Mesendoderm (in vitro differentiated cells): Measurements from ENCODE around the gene SDK1.

Source experiments
- DNase-seq: peaks from one replicate; pipeline ENCODE4 v3.0.0; 2013
- H2AK5ac ChIP-seq: 2 replicates; pipeline ENCODE4 v1.6.1; 2013; ENCODE audit warnings: low read length, inconsistent platforms
- H2BK120ac ChIP-seq: 2 replicates; pipeline ENCODE4 v1.6.1; 2013; ENCODE audit warnings: low read depth, mild to moderate bottlenecking, low read length, moderate library complexity, mixed read lengths
- H2BK15ac ChIP-seq: replicated peaks from 2 replicates; pipeline ENCODE4 v1.6.1; 2013; ENCODE audit warnings: low read depth, mild to moderate bottlenecking, moderate library complexity
- H2BK5ac ChIP-seq: 2 replicates; pipeline ENCODE4 v1.6.1; 2013; ENCODE audit warnings: low read length, inconsistent platforms
- H3K18ac ChIP-seq: 2 replicates; pipeline ENCODE4 v1.6.1; 2013; ENCODE audit warnings: mild to moderate bottlenecking, low read length, mixed read lengths
- H3K23ac ChIP-seq: one replicate; pipeline ENCODE4 v1.6.1; 2013; ENCODE audit warnings: low read length
- H3K27ac ChIP-seq: 2 replicates; pipeline ENCODE4 v1.5.1; 2013; ENCODE audit warnings: low read depth, mild to moderate bottlenecking, inconsistent platforms, low read length, moderate library complexity
- H3K27me3 ChIP-seq: 2 replicates; pipeline ENCODE4 v1.6.1; 2013; ENCODE audit warnings: low read length, control low read depth, mild to moderate bottlenecking, inconsistent platforms; ENCODE audit not compliant: insufficient read depth, poor library complexity
- H3K36me3 ChIP-seq: 2 replicates; pipeline ENCODE4 v1.6.1; 2013; ENCODE audit warnings: low read length, inconsistent platforms; ENCODE audit not compliant: control insufficient read depth, insufficient read depth
- H3K4ac ChIP-seq: one replicate; pipeline ENCODE4 v1.6.1; 2013; ENCODE audit warnings: low read depth, mild to moderate bottlenecking, low read length, moderate library complexity
- H3K4me1 ChIP-seq: 2 replicates; pipeline ENCODE4 v1.6.1; 2013; ENCODE audit warnings: low read depth, low read length, inconsistent platforms; ENCODE audit not compliant: control insufficient read depth
- H3K4me2 ChIP-seq: 2 replicates; pipeline ENCODE4 v1.6.1; 2013; ENCODE audit warnings: low read length
- H3K4me3 ChIP-seq: 2 replicates; pipeline ENCODE4 v1.5.1; 2013; ENCODE audit warnings: mild to moderate bottlenecking, low read length
- H3K56ac ChIP-seq: one replicate; pipeline ENCODE4 v1.6.1; 2013; ENCODE audit warnings: low read length
- H3K79me1 ChIP-seq: 2 replicates; pipeline ENCODE4 v1.6.1; 2013; ENCODE audit warnings: low read length, inconsistent platforms
- H3K79me2 ChIP-seq: 2 replicates; pipeline ENCODE4 v1.6.1; 2013; ENCODE audit warnings: mild to moderate bottlenecking, low read length; ENCODE audit not compliant: control insufficient read depth, insufficient read depth
- H3K9ac ChIP-seq: 2 replicates; pipeline ENCODE4 v1.6.1; 2013; ENCODE audit warnings: low read length, inconsistent platforms
- H4K5ac ChIP-seq: one replicate; pipeline ENCODE4 v1.6.1; 2013; ENCODE audit warnings: low read length
- H4K8ac ChIP-seq: one replicate; pipeline ENCODE4 v1.6.1; 2013; ENCODE audit warnings: low read depth, mild to moderate bottlenecking, control low read depth, low read length, moderate library complexity
- WGBS: extraction: QIAGEN DNeasy Blood & Tissue Kit; methylation state at CpG from one replicate; pipeline ENCODE4 v1.1.7; 2013; ENCODE audit warnings: low lambda C conversion rate, missing lambda C conversion rate; ENCODE audit not compliant: insufficient coverage; ENCODE audit errors: extremely low coverage; 5-methylcytosine and 5-hydroxymethylcytosine counted together

The SDK1 gene

GRCh38 chr7:3649678-3650440 lies 348.8 kb downstream of the SDK1 start:
- H2AK5ac ChIP-seq: no peak overlapping the region
- no peak overlapping the region for H3K4me2 ChIP-seq
- no peaks in the 10 kb centered on the region for H3K4me1 ChIP-seq
- H2BK5ac ChIP-seq: no peak overlapping the region
- H3K27me3 ChIP-seq: no peaks in the 10 kb centered on the region
- no peak overlapping the region for H3K27ac ChIP-seq
- no peaks in the 10 kb centered on the region for H3K79me2 ChIP-seq
- H2BK15ac ChIP-seq: no peak overlapping the region
- H4K5ac ChIP-seq: no peak overlapping the region
- no peak overlapping the region for H3K23ac ChIP-seq
- no peaks in the 10 kb centered on the region for H3K36me3 ChIP-seq
- no peak overlapping the region for H3K4ac ChIP-seq
- WGBS: no CpG with 5 or more reads among the region's 10 CpGs
- DNase-seq: no peak
- no peak overlapping the region for H3K56ac ChIP-seq
- no peak overlapping the region for H3K4me3 ChIP-seq
- no peaks in the 10 kb centered on the region for H3K79me1 ChIP-seq
- no peak overlapping the region for H2BK120ac ChIP-seq
- no peak overlapping the region for H3K9ac ChIP-seq
- H4K8ac ChIP-seq: no peak overlapping the region
- H3K18ac ChIP-seq: no peak overlapping the region

DNA sequence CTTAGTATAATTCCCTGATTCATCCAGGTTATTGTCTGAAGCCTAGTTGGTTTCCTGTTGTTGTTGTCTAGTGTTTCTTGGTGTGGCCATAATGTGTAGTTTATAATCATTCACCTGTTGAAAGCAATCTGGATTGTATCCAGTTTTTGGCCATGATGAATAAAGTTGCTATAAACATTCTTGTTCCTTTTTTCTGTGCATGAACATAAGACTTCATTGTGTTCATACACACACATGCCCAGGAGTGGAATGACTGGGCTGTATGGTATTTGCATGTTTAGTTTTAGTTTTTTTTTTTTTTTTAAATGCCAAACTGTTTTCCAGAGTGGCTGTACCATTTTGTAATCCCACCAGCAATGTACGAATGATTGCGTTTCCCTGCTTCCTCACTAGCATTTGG lies 349.8 kb downstream of the SDK1 start:
- H2BK120ac ChIP-seq: no peak overlapping the region
- H4K5ac ChIP-seq: no peak overlapping the region
- H4K8ac ChIP-seq: no peak overlapping the region
- no peaks in the 10 kb centered on the region for H3K4me1 ChIP-seq
- H3K56ac ChIP-seq: no peak overlapping the region
- H3K4me2 ChIP-seq: no peak overlapping the region
- H3K27me3 ChIP-seq: no peaks in the 10 kb centered on the region
- H3K9ac ChIP-seq: no peak overlapping the region
- no peaks in the 10 kb centered on the region for H3K36me3 ChIP-seq
- no peak overlapping the region for H3K27ac ChIP-seq
- no peak for DNase-seq
- H3K4ac ChIP-seq: no peak overlapping the region
- H3K23ac ChIP-seq: no peak overlapping the region
- H2BK15ac ChIP-seq: no peak overlapping the region
- no peak overlapping the region for H2BK5ac ChIP-seq
- H3K18ac ChIP-seq: no peak overlapping the region
- no peaks in the 10 kb centered on the region for H3K79me2 ChIP-seq
- no peak overlapping the region for H2AK5ac ChIP-seq
- no CpG with 5 or more reads among the region's 2 CpGs for WGBS
- no peak overlapping the region for H3K4me3 ChIP-seq
- no peaks in the 10 kb centered on the region for H3K79me1 ChIP-seq

DNA sequence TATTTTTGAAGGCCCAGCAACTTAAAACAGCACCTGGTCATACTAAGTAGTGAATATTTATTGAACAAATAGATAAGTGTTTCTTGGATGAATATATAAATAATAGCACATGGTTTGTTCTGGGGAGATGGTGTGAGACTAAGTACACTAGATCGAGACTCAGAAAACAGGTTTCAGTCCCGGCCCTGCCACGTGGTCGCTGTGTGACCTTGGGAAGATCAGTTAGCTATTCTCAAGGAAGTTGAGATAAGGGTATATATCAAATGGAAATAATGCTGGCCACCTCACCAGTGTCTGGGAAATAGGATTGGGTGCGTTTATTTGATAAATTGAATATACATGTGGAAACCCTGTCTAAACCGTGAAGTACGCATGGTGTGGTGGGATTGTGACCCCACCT lies 354.6 kb downstream of the SDK1 start:
- Histone ChIP-seq H2AK5ac (no peak overlapping the region), H3K4me2 (no peak overlapping the region), H3K27ac (no peak overlapping the region), H3K79me1 (no peaks in the 10 kb centered on the region), H3K4me3 (no peak overlapping the region), H2BK15ac (no peak overlapping the region), H3K36me3 (no peaks in the 10 kb centered on the region), H3K4ac (no peak overlapping the region), H4K5ac (no peak overlapping the region), H3K56ac (no peak overlapping the region), H3K23ac (no peak overlapping the region), H3K18ac (no peak overlapping the region), H3K27me3 (no peaks in the 10 kb centered on the region), H3K4me1 (no peaks in the 10 kb centered on the region), H3K79me2 (no peaks in the 10 kb centered on the region), H2BK5ac (no peak overlapping the region), H3K9ac (no peak overlapping the region), H4K8ac (no peak overlapping the region), H2BK120ac (no peak overlapping the region)
- DNase-seq: no peak
- no CpG with 5 or more reads among the region's 7 CpGs for WGBS

DNA sequence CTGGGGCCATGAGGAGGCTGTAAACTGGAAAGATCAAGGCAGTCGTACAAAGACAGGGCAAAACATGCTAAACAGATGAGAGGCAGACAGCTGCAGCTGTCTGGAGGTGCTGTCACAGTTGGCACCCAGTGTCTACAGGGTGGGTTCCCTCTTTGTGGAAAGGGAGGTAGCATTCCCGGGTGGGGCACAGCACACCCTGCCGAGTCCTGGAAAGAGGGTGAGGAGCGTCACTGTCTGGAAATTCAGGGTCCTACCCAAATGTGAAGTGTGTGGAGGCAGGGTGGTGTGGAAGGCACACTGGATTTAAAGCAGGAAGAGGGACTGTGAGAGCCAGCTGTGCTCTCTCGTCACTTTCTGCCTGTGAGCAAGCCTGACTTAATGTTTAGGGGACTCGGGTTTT lies 356.2 kb downstream of the SDK1 start:
- H3K36me3 ChIP-seq: no peaks in the 10 kb centered on the region

GRCh38 chr7:3668743-3669142 lies 367.7 kb downstream of the SDK1 start:
- no peak overlapping the region for H3K23ac ChIP-seq
- no peaks in the 10 kb centered on the region for H3K79me1 ChIP-seq
- H3K4me3 ChIP-seq: no peak overlapping the region
- no peak overlapping the region for H4K5ac ChIP-seq
- no peak for DNase-seq
- no peak overlapping the region for H3K27ac ChIP-seq
- H3K4ac ChIP-seq: no peak overlapping the region
- no peaks in the 10 kb centered on the region for H3K79me2 ChIP-seq
- no peak overlapping the region for H2BK15ac ChIP-seq
- H3K27me3 ChIP-seq: no peaks in the 10 kb centered on the region
- no peaks in the 10 kb centered on the region for H3K4me1 ChIP-seq
- H3K36me3 ChIP-seq: no peaks in the 10 kb centered on the region
- no peak overlapping the region for H3K18ac ChIP-seq
- no peak overlapping the region for H4K8ac ChIP-seq
- H3K56ac ChIP-seq: no peak overlapping the region
- no peak overlapping the region for H2BK120ac ChIP-seq
- no peak overlapping the region for H3K4me2 ChIP-seq
- H3K9ac ChIP-seq: no peak overlapping the region
- WGBS: no CpG with 5 or more reads among the region's 2 CpGs
- no peak overlapping the region for H2AK5ac ChIP-seq
- H2BK5ac ChIP-seq: no peak overlapping the region

More for the DNA sequence above, 356.2 kb downstream of the SDK1 start:
- no peaks in the 10 kb centered on the region for H3K79me2 ChIP-seq
- no peak overlapping the region for H2BK5ac ChIP-seq
- H3K27me3 ChIP-seq: no peaks in the 10 kb centered on the region
- H3K4ac ChIP-seq: no peak overlapping the region
- WGBS: no CpG with 5 or more reads among the region's 6 CpGs
- H3K4me1 ChIP-seq: no peaks in the 10 kb centered on the region
- H3K9ac ChIP-seq: no peak overlapping the region
- no peak overlapping the region for H2BK120ac ChIP-seq
- no peak overlapping the region for H4K8ac ChIP-seq
- H3K18ac ChIP-seq: no peak overlapping the region
- no peak overlapping the region for H3K27ac ChIP-seq
- H3K4me3 ChIP-seq: no peak overlapping the region
- DNase-seq: no peak
- H3K4me2 ChIP-seq: no peak overlapping the region
- H3K23ac ChIP-seq: no peak overlapping the region
- no peak overlapping the region for H4K5ac ChIP-seq
- H3K56ac ChIP-seq: no peak overlapping the region
- no peak overlapping the region for H2AK5ac ChIP-seq
- H3K79me1 ChIP-seq: no peaks in the 10 kb centered on the region
- H2BK15ac ChIP-seq: no peak overlapping the region

DNA sequence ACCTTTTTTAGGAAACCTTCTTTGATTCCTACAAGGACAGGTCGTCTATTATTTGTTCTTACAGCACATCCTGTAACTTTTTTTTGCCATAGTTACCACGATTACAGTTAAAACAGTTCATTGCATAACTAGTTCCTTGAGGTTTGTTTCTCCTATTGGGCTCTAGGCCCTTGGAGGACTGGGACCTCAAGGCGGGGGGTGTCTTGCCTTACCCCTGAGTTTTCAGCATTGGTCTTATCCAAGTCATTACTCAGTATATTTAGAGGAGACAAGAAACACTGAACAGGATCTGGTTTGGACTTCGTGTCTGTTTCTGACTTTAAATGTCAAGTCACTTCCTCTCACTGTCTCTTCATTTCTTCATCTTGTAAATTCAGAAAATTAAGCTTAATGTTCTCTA lies 369.8 kb downstream of the SDK1 start:
- no peaks in the 10 kb centered on the region for H3K4me1 ChIP-seq
- no peak overlapping the region for H2BK5ac ChIP-seq
- no peaks in the 10 kb centered on the region for H3K36me3 ChIP-seq
- H4K5ac ChIP-seq: no peak overlapping the region
- no peak overlapping the region for H3K4me3 ChIP-seq
- H3K56ac ChIP-seq: no peak overlapping the region
- H3K27ac ChIP-seq: no peak overlapping the region
- no CpG with 5 or more reads among the region's 4 CpGs for WGBS
- H3K4ac ChIP-seq: no peak overlapping the region
- no peak overlapping the region for H2AK5ac ChIP-seq
- no peak overlapping the region for H2BK15ac ChIP-seq
- no peaks in the 10 kb centered on the region for H3K27me3 ChIP-seq
- no peak overlapping the region for H4K8ac ChIP-seq
- H3K4me2 ChIP-seq: no peak overlapping the region
- H3K79me1 ChIP-seq: no peaks in the 10 kb centered on the region
- no peak overlapping the region for H3K18ac ChIP-seq
- no peak overlapping the region for H2BK120ac ChIP-seq
- H3K9ac ChIP-seq: no peak overlapping the region
- H3K79me2 ChIP-seq: no peaks in the 10 kb centered on the region
- DNase-seq: no peak
- no peak overlapping the region for H3K23ac ChIP-seq
